ENCODE data around the gene KMT2B. TPM values are rescaled to one million over a fixed set of nuclear protein-coding genes. Genes with fewer than 3 reads are reported as not detected.

The KMT2B gene
- total RNA-seq, 2 donors from 2014 or later: 23.1 to 23.5 TPM

DNA sequence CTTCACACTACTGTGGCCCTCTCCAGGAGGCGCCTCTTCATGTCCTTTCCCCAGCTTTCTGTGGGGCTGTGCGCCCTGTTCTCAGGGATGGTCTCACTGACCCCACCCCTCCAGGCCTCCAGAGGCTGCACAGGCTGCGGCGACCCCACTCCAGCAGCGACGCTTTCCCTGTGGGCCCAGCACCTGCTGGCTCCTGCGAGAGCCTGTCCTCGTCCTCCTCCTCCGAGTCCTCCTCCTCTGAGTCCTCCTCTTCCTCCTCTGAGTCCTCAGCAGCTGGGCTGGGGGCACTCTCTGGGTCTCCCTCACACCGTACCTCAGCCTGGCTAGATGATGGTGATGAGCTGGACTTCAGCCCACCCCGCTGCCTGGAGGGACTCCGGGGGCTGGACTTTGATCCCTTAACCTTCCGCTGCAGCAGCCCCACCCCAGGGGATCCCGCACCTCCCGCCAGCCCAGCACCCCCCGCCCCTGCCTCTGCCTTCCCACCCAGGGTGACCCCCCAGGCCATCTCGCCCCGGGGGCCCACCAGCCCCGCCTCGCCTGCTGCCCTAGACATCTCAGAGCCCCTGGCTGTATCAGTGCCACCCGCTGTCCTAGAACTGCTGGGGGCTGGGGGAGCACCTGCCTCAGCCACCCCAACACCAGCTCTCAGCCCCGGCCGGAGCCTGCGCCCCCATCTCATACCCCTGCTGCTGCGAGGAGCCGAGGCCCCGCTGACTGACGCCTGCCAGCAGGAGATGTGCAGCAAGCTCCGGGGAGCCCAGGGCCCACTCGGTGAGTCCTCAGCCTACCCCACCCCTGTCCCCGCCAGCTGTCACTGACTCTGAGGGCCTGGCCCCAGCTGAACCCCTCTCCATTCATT, 68.7 kb downstream of the KMT2B start:
- DNase-seq (ENCODE audit: low spot score): no peak
- intact Hi-C loops (cut with DNase I): no loop called here

DNA sequence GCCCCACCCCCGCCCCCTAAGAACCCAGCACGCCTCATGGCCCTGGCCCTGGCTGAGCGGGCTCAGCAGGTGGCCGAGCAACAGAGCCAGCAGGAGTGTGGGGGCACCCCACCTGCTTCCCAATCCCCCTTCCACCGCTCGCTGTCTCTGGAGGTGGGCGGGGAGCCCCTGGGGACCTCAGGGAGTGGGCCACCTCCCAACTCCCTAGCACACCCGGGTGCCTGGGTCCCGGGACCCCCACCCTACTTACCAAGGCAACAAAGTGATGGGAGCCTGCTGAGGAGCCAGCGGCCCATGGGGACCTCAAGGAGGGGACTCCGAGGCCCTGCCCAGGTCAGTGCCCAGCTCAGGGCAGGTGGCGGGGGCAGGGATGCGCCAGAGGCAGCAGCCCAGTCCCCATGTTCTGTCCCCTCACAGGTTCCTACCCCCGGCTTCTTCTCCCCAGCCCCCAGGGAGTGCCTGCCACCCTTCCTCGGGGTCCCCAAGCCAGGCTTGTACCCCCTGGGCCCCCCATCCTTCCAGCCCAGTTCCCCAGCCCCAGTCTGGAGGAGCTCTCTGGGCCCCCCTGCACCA, 69.5 kb downstream of the KMT2B start:
- no peak for DNase-seq (ENCODE audit: low spot score)
- intact Hi-C loops (cut with DNase I): no loop called here

Other genes with a start within 250 kb of the KMT2B start
- not detected for gene KRTDAP, start 227.5 kb upstream of the KMT2B start, total RNA-seq
- 1 to 10 TPM; 2.1 to 2.2 TPM for gene DMKN, start 204.4 kb upstream of the KMT2B start, total RNA-seq
- not detected for gene SBSN, start 189.7 kb upstream of the KMT2B start, total RNA-seq
- not detected for gene GAPDHS, start 184.5 kb upstream of the KMT2B start, total RNA-seq
- 10 to 100 TPM; 52.4 to 61.1 TPM for gene TMEM147, start 172.4 kb upstream of the KMT2B start, total RNA-seq
- gene ATP4A, start 154.3 kb upstream of the KMT2B start, total RNA-seq: not detected
- not detected for gene PMIS2, start 131.8 kb upstream of the KMT2B start, total RNA-seq
- gene HAUS5, start 105.3 kb upstream of the KMT2B start, total RNA-seq: 1 to 10 TPM; 7.9 to 8.3 TPM
- gene RBM42, start 89.0 kb upstream of the KMT2B start, total RNA-seq: 10 to 100 TPM; 61.1 to 61.3 TPM
- under 1 TPM; 0.74 to 0.81 TPM for gene ETV2, start 76.3 kb upstream of the KMT2B start, total RNA-seq
- gene COX6B1, start 69.7 kb upstream of the KMT2B start, total RNA-seq: 100 to 1,000 TPM; 228 to 290 TPM
- under 1 TPM in 1 of 2 donors, not detected in 1; 0.19 TPM for gene UPK1A, start 51.5 kb upstream of the KMT2B start, total RNA-seq
- gene ZBTB32, start 13.4 kb upstream of the KMT2B start, total RNA-seq: not detected
- 1 to 10 TPM; 4.3 to 9.3 TPM for gene IGFLR1, start 24.4 kb downstream of the KMT2B start, total RNA-seq
- gene U2AF1L4, start 27.4 kb downstream of the KMT2B start, total RNA-seq: 10 to 100 TPM; 13.8 to 18.7 TPM
- 10 to 100 TPM; 33.6 to 37.3 TPM for gene PSENEN, start 27.6 kb downstream of the KMT2B start, total RNA-seq
- gene LIN37, start 30.6 kb downstream of the KMT2B start, total RNA-seq: 1 to 10 TPM; 8.3 to 9.4 TPM
- gene HSPB6, start 39.0 kb downstream of the KMT2B start, total RNA-seq: 100 to 1,000 TPM; 290 to 412 TPM
- 10 to 100 TPM; 18.4 to 19.3 TPM for gene PROSER3, start 40.2 kb downstream of the KMT2B start, total RNA-seq
- gene ARHGAP33, start 57.6 kb downstream of the KMT2B start, total RNA-seq: 1 to 10 TPM; 6.2 to 9.6 TPM
- not detected for gene PRODH2, start 94.8 kb downstream of the KMT2B start, total RNA-seq
- gene NPHS1, start 134.5 kb downstream of the KMT2B start, total RNA-seq: not detected
- not detected for gene KIRREL2, start 138.9 kb downstream of the KMT2B start, total RNA-seq
- gene APLP1, start 150.6 kb downstream of the KMT2B start, total RNA-seq: 1 to 10 TPM; 3.9 to 7.3 TPM
- gene NFKBID, start 182.5 kb downstream of the KMT2B start, total RNA-seq: 10 to 100 TPM in 1 of 2 donors, 1 to 10 TPM in 1; 7.9 to 10.3 TPM
- gene HCST, start 184.5 kb downstream of the KMT2B start, total RNA-seq: 10 to 100 TPM; 12.4 to 13.4 TPM
- 10 to 100 TPM; 58.8 to 96.5 TPM for gene TYROBP, start 190.3 kb downstream of the KMT2B start, total RNA-seq
- gene LRFN3, start 218.4 kb downstream of the KMT2B start, total RNA-seq: 10 to 100 TPM; 13.3 to 14.2 TPM

Measured in posterior vena cava (tissue), 2 donors.